NCI-H510A (cell line): Measurements from ENCODE around the gene SEMA3D.

Experiments
- DNase-seq: peaks from one replicate; lab custom pipeline; 2025; lab: John Stamatoyannopoulos, UW

The SEMA3D gene

DNA sequence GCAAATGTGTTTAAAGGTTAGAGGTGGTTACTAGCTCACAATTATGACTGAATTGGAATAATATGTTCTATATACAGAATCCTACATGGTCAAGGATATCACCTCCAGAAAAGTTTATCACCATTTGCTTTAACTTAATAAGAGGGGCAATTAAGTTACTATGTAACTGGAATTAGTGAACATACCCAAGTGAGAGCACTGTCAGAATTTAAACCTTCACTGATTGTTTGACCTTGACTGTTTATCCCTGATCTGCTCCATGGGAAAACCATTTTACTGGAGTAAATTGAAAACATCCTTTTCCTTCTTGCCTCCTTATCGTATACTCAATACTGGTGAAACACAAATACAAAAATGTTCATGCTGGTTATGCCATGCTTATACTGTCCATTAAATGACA, 107.4 kb downstream of the SEMA3D start:
- DNase-seq, result no peak

DNA sequence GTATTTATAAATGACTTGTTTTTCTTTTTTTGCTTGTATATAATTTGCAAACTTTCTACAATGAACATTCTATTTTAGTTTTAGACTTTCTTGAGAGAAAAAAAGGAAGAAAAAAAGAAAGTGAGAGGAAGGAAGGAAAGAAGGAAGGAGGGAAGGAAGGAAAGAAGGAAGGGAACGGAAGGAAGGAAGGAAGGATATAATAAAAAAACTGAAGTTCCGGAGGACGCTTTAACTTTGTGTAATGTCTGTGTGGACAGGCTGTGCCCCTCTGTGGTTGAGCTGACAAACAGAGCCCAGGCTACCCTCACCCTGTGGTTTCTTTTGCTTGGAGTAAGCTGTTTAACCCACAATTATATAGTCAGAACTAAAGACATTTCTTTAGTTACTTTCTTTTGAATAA, 108.7 kb downstream of the SEMA3D start:
- DNase-seq, result no peak

DNA sequence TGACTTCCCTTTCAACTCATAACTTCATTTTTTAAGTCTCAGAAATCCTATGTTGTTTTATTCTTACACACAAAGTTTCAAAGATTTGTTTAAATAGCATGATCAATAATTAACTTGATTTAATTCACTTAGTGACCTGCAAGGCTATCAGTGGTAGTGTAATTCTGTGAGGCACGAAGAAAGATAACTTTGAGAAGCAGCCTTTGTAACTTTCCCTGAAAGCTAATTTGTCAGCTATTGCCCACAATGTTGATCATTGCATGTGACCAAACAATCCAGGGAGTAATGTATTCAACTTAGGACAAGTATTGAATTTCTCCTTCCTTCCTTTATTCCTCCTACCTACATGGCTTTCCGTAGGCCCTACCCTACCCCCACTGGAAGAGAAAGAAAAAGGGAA, 111.0 kb downstream of the SEMA3D start:
- no peak for DNase-seq

DNA sequence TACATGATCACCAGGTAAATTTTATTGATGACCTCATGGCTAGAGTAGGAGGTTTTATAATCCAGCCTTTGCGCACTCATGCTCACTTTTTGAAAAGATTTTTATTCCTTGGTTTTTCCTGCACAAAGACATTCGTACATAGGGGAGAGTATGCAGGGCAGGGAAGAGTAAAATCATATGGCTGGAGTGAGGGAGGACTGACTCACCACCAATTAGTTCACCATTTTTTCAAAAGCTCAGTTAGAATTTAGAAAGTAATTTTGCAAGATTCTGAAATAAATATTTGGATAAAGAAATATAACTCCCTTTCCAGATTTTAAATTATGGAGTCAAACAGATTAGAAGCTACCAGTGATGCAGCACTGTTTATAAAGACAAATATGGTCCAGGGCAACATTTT, 111.9 kb downstream of the SEMA3D start:
- no peak for DNase-seq

DNA sequence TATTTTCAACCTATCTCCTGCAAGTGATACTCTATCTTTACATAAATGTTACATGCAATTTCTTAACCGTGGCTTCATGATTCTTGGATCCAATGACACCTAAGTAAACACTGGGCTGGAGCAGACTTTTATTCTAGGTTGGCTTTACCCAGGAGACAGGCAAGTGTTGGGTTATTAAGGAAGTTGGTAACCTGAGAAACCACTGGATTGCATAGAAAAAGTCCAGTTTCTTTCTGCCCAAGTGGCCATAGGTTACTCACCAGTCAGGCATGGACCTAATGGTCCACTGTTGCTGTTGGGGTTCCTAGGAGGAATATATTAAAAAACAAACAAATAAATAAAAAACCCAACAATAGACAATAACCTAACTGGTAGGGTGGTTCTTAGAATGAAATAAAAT, 112.8 kb downstream of the SEMA3D start:
- DNase-seq, result no peak

DNA sequence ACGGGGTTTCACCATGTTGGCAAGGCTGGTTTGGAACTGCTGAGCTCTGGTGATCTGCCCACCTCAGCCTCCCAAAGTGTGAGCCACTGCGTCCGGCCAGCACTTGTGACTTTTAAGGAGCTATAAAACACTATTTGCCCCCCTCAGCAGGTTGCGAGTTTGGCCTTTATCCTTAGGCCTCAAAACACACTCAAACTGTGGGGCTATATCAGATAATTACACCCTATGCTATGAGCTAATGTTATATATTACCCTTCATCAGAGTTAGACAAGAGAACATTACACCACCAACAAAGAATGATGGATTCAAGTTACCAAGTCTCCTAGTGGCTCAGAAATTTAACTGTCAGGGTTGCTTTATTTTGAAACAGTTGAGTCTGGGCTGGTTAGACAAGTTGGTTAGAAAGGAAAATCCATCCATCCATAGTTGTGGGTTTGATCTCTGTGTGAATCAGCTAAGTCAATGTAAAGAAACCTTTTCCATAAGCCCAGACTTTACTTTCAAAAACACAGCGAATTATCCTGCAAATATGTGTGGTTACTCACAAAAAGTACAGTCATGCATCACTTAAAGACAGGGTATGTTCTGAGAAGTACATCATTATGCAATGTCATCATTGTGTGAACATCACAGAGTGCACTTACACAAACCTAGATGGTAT, 115.8 kb downstream of the SEMA3D start:
- no peak for DNase-seq

DNA sequence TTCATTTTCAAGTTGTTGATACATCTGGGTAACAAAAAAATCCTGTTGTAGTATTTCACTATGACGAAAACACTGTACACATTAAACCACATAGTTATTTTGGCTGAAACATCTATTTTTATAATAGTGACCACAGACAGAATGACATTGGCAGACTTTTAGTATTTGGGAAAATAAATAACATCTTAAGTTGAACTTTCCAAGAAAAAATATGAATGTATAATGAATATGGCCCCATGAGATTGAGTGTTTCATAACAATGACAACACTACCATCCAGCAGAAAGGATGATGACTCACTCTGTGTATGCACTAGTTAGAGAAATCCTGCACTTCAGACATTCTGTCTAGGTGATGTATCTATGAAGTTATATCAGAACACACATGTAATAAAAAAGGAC, 118.1 kb downstream of the SEMA3D start:
- no peak for DNase-seq

DNA sequence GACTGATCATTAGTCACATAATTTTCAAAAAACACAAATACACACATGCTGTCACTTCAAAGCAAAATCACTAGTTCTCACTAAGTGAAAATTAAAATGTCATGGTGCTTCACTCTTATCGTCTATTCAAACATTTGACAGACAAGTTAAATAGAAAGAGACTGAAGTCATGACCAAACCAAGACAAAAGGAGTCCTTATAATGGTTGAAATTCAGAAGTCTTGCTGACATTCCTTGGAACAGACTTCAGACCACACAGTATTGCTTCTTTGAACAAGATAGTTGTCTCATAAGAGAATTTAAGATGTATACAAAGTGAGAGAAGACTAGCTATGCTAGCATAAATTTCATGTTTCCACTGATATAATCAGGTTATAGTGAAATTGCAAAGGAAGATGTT, 119.5 kb downstream of the SEMA3D start:
- DNase-seq, result no peak

DNA sequence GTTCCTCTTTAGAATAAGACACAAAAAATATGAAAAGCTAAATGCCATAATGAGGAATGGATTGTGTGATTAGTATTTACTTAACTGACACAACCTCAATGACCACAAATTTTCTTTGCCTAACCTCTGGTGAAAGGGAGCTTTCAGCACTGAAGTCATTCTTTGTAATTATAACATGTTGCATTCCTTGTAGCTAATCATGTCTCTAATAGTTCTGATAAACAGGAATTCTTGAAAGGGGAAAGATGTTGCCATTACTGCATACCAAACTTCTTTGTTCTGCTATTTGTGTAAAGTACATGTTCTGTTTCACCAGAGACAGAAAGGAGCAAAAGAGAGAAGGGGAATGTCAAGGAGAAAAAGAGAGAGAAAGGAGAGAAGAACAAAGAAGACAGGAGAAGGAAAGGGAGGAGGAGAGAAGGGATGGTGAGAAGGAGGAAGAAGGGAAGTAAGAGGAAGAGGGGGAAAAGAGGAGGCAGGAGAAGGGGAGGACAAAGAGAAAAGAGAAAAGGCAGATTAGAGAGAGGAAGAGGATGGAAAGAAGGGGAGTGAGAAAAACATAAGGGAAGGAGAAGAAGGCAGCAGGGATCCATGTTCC, 120.9 kb downstream of the SEMA3D start:
- no peak for DNase-seq

DNA sequence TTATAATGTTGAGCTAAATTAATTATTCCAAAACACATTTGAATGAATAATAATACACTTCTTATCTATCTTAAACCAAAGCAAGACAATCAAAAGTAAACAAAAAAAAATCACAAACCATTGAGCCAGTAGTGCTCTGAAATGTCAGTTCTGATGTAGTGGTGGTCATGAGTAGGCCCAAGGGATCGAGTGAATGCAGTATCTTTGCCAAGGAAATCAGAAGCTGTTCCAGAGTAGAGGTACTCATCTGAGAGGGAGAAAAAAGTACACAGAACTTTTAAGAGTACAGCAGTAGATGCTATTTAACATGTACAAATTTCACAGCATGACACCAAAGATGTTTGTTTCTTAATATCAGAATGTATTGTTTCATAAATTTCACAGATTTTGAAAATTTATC, 121.5 kb downstream of the SEMA3D start:
- no peak for DNase-seq

DNA sequence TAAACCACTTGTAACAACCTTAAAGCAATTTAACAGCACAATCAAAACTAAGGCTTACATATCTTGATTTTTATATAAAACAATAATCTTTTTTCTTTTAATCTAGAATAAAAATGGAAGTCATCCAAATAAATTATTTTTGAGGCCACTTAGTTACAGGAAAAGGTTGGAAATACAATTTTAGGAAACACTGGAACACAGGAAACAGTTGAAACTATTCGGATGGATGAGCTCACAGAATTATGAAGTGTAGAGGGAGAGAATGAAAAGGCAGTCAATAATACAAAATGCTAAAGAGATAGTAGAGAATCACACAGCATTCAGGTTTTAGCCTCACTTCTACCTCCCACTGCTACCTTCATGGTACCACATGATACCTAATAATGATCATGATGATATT, 124.2 kb downstream of the SEMA3D start:
- DNase-seq, result no peak

DNA sequence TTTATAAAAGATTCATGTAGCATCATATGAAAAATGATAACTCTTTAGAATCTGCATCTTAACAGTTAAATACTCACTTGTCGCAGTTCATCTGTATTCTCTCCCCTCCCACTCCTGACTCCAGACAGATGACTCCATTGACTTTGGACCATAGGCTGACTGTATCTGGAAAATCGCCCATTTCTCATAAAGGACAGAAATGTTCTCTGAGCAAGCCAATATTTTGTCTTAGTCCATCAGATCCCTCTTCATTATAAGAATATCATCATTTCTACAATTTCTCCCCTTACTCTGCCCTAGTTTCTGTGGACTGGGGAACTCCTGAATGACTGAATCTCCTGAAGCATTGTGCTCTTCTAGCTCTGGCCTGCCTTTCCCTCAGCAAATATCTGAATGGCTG, 125.4 kb downstream of the SEMA3D start:
- no peak for DNase-seq

DNA sequence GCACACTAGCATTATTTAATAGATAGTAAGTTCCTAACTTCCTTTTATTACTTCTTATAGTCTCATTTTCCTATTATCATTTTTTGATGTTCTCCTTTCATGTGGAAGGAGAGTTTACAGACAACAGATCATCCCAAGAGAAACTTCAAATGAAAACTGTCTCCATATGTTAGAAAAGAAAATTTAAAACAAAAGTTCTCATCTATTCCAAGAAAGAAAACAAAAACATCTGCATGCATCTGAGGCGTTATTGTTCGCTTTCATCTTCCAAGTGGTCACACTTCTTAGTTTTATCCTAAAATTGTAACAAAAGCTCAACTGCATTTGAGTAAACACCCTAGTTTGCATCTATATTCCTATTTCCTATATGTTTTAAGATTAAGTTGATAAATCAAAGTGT, 126.2 kb downstream of the SEMA3D start:
- DNase-seq, result no peak

DNA sequence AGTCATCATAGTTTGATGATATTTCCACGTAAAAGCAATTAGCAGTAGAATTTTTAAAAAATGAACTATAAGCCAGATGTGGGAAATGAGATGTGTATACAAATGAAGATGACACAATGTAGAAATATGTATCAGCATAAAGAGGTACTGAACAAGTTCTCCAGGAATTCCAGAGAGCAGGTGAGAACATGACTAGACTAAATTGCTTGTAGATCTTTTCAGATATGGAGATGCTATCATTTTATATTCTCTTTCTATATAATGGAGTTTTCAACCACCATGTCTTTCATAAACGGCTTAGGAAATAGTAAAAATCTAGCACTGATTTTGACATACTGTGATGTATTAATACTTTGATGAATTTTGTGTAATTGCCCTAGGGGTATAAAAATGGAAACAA, 130.9 kb downstream of the SEMA3D start:
- DNase-seq, result no peak

DNA sequence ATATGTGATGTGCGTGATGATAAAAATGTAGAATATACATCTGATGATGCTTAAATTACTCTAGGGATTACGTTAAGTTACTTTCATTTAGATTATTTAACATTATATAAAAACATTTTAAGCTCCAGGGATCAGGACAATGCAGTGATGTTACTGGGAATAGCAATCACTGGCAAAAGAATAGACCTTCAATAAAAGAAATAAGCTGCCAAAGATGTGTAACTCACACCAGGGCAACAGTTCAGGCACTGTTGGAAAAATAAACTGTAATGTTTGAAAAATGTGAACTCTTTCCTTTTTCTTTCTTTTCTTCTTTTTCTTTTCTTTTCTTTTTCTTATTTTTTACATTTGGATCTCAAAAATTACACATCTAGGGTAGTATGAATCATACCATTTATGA, 131.7 kb downstream of the SEMA3D start:
- no peak for DNase-seq

DNA sequence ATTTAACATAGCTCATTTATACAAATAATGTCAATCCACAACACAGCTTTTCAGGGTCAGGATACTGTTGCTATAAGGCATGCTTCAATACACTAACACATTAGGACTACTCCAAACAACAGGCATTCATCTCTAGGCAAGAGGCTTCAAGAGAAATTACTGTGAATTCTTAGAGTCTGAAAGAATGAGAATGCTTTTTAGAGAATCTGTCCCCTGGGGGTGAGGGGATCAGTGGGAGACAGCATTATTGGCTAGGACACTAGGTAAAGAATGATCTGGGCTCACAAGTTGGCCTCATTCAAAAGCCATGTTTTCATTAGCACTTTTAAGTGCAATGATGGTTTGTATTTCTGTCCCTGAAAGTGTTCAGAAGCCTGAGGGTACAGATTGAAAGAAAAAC, 132.6 kb downstream of the SEMA3D start:
- no peak for DNase-seq

DNA sequence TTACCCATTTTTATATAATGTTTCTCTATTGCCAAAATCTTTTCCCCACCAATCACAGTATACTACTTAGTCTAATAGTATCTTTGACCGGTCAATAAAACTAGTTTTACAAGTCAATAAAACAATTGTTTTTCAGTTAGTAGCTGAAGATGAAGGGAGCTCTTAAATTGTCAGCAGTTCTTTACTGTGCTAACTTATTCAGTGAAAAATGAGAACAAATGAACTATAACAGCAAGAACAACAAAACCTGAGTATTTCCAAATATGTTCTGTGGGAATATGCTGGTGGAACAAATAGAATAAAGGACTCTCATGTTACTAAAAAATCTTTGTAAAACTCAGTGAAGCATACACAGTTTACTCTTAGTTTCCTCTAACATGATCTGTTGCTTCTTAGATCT, 134.0 kb downstream of the SEMA3D start:
- no peak for DNase-seq

DNA sequence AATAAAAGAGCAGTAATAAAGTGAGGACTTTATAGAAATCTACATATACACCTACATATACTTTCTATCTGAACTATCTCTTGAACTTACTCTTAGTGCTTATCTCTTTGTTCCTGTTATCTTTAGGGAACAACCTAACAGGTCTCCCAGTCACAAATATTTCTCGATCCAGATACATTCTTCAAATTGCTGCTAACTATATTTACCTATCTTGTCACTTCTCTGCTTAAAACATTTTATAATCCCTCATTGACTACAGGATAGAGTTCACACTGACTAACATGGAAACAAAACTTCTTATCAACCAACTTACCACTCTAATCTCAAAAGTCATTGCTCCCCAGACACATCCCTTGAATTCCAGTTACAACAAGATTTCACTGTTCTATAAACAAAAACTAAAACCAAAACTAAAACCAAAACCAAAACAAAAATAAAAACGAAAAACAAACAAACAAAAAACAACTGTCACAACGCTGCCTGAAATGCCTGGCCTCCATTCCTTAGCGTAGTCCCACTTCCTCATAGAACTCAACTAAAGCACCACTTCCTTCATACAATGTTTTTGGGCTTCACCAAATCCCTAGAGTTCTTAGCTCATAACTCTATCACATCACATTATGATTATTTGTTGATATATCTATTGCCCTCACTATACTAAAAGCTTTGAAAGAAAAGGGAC, 134.7 kb downstream of the SEMA3D start:
- DNase-seq, result no peak

DNA sequence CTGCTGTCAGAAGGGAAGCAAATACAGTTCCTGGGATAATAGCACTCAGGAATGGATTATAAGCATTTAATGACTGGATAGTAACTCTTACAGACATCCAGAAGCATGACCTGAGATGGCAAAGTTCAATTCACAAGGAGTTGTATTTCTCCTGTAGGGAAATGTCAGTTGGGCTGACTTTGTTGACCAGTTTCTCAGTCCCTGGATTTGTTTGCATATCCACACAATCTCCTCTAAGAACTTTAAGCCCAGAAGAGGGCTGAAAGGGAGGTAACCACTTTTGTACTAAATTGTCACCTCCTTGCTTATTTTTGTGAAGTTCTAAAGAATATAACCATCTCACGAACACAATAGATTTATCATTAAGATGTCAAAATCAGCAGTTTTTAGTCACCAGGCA, 140.3 kb downstream of the SEMA3D start:
- no peak for DNase-seq

DNA sequence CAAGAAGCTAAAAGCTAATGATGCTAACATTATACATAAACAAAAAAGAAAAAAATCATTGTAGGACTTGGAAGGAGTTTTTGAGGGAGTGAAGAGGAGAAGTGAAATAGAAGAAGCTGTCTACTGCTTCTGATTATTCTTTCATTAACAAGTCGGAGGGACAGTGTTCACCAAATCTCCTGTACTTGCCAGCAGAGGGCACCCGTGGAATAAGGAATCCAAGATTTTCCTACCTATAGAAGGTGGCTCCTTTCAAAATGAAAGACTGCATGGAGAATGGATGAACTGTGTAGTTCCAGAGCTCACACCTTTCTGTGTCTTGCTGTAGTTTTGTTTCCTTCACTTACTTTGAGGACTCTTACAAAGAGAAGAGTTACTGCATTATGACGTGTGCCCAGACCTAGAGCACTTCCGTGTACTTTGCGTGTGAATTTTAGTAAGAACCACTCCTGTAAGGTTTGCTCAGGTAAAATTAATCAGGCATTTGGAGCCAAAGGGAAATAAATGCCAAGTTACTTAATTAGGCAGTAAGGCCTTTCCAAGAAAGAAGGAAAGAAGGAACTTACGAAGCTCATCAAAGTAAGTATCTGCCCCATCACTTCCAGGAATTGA, 145.1 kb downstream of the SEMA3D start:
- no peak for DNase-seq

DNA sequence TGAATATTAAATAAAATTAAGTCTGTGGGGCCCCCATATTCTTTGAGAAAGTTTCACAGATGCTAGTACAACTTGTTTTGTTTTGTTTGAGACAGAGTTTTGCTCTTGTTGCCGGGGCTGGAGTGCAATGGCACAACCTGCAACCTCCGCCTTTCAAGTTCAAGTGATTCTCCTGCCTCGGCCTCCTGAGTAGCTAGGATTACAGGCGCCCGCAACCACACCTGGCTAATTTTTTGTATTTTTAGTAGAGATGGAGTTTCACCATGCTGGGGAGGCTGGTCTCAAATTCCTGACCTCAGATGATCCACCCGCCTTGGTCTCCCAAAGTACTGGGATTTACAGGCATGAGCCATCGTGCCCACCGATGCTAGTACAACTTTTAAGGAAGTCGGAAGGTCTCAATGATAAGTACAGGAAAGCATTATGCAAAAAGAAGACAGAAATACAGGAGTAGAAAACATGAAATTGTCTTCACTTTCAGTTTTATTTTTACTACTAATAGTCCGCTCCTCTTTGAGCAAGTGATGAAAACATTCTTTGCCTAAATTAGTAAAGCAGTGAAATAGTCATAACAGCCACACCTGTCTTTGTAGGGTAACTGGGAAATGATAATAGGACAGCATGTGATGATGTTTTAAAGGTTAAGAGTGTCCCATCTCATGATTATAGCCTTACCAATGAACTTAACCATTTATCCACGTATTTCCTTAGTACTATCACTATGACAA, 147.5 kb downstream of the SEMA3D start:
- DNase-seq, result no peak

DNA sequence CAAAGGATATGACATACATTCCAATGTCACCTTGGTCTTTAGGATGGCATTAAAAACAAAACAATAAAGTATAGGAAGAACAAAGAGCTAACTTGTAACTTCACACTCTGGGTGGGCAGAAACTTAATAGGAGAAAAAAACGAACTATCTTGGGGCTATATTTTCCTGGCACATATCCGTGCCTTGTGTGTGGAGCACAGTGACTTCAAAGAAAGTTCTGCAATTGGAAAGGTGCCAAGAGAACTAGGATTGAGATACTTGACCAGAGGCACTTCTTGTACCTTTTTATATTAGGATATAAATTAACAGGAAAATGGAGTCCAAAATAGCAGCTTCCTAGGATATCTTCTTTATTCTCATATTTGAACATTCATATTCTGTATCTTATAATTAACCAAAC, 148.4 kb downstream of the SEMA3D start:
- no peak for DNase-seq

DNA sequence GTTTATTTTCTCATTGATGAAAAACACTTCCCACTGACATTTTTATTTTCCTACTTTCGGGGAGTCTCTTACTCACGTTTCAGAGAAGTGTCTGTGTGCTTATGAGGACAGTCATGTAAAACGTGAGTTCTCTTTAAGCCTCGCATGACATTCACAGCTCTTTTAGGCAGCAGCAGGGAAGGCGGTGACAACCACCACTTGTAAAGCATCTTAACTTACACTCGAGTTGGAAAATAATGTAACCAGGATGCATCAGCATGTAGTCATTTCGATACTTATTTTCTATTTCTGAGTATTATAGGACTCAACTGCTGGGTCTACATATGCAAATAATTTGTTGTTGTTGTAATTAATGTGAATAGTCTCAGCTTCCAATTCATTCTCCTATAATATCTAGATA, 153.6 kb downstream of the SEMA3D start:
- no peak for DNase-seq
